MM.1S (cell line): ENCODE data around the gene ITPA.

Experiments
- CTCF ChIP-seq: fragments of 300-600 bp; sonication (generic); IDR thresholded peaks from 2 replicates; pipeline ENCODE4 v1.5.1; 2016; ENCODE audit warnings: antibody characterized with exemption, low read length, mixed read lengths
- EZH2 ChIP-seq: fragments of 300-600 bp; sonication (generic); optimal IDR thresholded peaks from 2 replicates; pipeline ENCODE3; 2017; ENCODE audit warnings: low read depth, mild to moderate bottlenecking, antibody characterized with exemption, low read length, mixed read lengths
- EZH2phosphoT487 ChIP-seq: fragments of 300-600 bp; sonication (generic); IDR thresholded peaks from 2 replicates; pipeline ENCODE4 v1.6.1; 2018; ENCODE audit warnings: antibody characterized with exemption, low read length

- TF ChIP-seq CTCF: no peak
- no peak for TF ChIP-seq EZH2
- TF ChIP-seq EZH2phosphoT487: no peak
Measured at GRCh38 chr20:3235666-3236324, 26.5 kb downstream of the ITPA start.
